Mesenchymal stem cell (in vitro differentiated cells and primary cell): Measurements from ENCODE around the gene UTF1.
A peak's percentile ranks its signal among the peaks of the same experiment; 100 is the strongest.

Experiments used
- DNase-seq: peaks from one replicate; pipeline ENCODE4 v3.0.0-alpha.2; 2013
- H2AFZ ChIP-seq: one replicate; pipeline ENCODE4 v1.6.1; 2013; ENCODE audit warnings: low read depth, mild to moderate bottlenecking, control low read depth, inconsistent platforms, low read length, moderate library complexity
- H2AK5ac ChIP-seq: 2 replicates; pipeline ENCODE4 v1.6.1; 2013; ENCODE audit warnings: low read length, moderate library complexity, mild to moderate bottlenecking, inconsistent platforms; ENCODE audit not compliant: severe bottlenecking
- H2BK120ac ChIP-seq: one replicate; pipeline ENCODE4 v1.6.1; 2013; ENCODE audit warnings: low read depth, mild to moderate bottlenecking, inconsistent platforms, low read length, moderate library complexity
- H2BK12ac ChIP-seq, 2 experiments: one replicate each; pipeline ENCODE4 v1.6.1; 2013; ENCODE audit warnings: inconsistent platforms in 2 of 2, low read length in 2 of 2, mild to moderate bottlenecking in 2 of 2, moderate library complexity in 2 of 2, control low read depth in 1 of 2
- H2BK15ac ChIP-seq: one replicate; pipeline ENCODE4 v1.6.1; 2013; ENCODE audit warnings: mild to moderate bottlenecking, low read depth, inconsistent platforms; ENCODE audit not compliant: poor library complexity, severe bottlenecking
- H2BK5ac ChIP-seq: 2 replicates; pipeline ENCODE4 v1.6.1; 2013; ENCODE audit warnings: low read depth, mild to moderate bottlenecking, low read length, control low read depth, inconsistent platforms; ENCODE audit not compliant: poor library complexity, severe bottlenecking
- H3K14ac ChIP-seq, 2 experiments: one replicate each; pipeline ENCODE4 v1.6.1; 2013; ENCODE audit warnings: inconsistent platforms in 2 of 2, low read length in 2 of 2, control low read depth in 1 of 2, mild to moderate bottlenecking in 1 of 2, moderate library complexity in 1 of 2
- H3K18ac ChIP-seq, 2 experiments: one replicate each; pipeline ENCODE4 v1.6.1; 2013; ENCODE audit warnings: inconsistent platforms in 2 of 2, low read length in 2 of 2, control low read depth in 1 of 2, low read depth in 1 of 2, mild to moderate bottlenecking in 1 of 2
- H3K23ac ChIP-seq, 2 experiments: one replicate each; pipeline ENCODE4 v1.6.1; 2013; ENCODE audit warnings: inconsistent platforms in 2 of 2, low read length in 2 of 2, mild to moderate bottlenecking in 2 of 2, moderate library complexity in 2 of 2, control low read depth in 1 of 2
- H3K27ac ChIP-seq: 2 replicates; pipeline ENCODE4 v1.5.1; 2013; ENCODE audit warnings: mild to moderate bottlenecking, moderate library complexity, low read length, control low read depth, inconsistent platforms; ENCODE audit not compliant: poor library complexity, severe bottlenecking
- H3K27me3 ChIP-seq, 2 experiments: 2 replicates each; pipeline versions ENCODE4 v1.6.1 to v1.7.0; 2013; ENCODE audit warnings: low read length in 2 of 2, mild to moderate bottlenecking in 2 of 2, moderate library complexity in 2 of 2, control low read depth in 1 of 2, inconsistent platforms in 1 of 2; ENCODE audit not compliant: control insufficient read depth in 1 of 2, insufficient read depth in 1 of 2
- H3K36me3 ChIP-seq, 2 experiments: 2 replicates each; pipeline versions ENCODE4 v1.6.1 to v1.7.0; 2013; ENCODE audit warnings: low read length in 2 of 2, control low read depth in 1 of 2, inconsistent platforms in 1 of 2, low read depth in 1 of 2, mild to moderate bottlenecking in 1 of 2; ENCODE audit not compliant: insufficient read depth in 2 of 2, control insufficient read depth in 1 of 2
- H3K4ac ChIP-seq, 2 experiments: one replicate each; pipeline ENCODE4 v1.6.1; 2013; ENCODE audit warnings: inconsistent platforms in 2 of 2, low read length in 2 of 2, mild to moderate bottlenecking in 2 of 2, moderate library complexity in 2 of 2, control low read depth in 1 of 2, low read depth in 1 of 2
- H3K4me1 ChIP-seq: 2 replicates; pipeline ENCODE4 v1.6.1; 2013; ENCODE audit warnings: low read depth, low read length, control low read depth; ENCODE audit not compliant: control insufficient read depth, insufficient read depth
- H3K4me2 ChIP-seq: 2 replicates; pipeline ENCODE4 v1.6.1; 2013; ENCODE audit warnings: low read length, mild to moderate bottlenecking, inconsistent platforms; ENCODE audit not compliant: poor library complexity, severe bottlenecking
- H3K4me3 ChIP-seq, 2 experiments: 2 replicates each; pipeline versions ENCODE4 v1.5.1 to v1.7.0; 2013; ENCODE audit warnings: low read length in 2 of 2, mild to moderate bottlenecking in 2 of 2, control low read depth in 1 of 2, low read depth in 1 of 2; ENCODE audit not compliant: insufficient read depth in 1 of 2
- H3K79me1 ChIP-seq: replicated peaks from 2 replicates; pipeline ENCODE4 v1.6.1; 2013; ENCODE audit warnings: mild to moderate bottlenecking, control low read depth, low read length, inconsistent platforms; ENCODE audit not compliant: poor library complexity, severe bottlenecking
- H3K9ac ChIP-seq: 2 replicates; pipeline ENCODE4 v1.7.0; 2013; ENCODE audit warnings: mild to moderate bottlenecking, low read length, moderate library complexity
- H3K9me3 ChIP-seq: 2 replicates; pipeline ENCODE4 v1.7.0; 2013; ENCODE audit warnings: mild to moderate bottlenecking, low read length; ENCODE audit not compliant: control insufficient read depth
- H4K8ac ChIP-seq: one replicate; pipeline ENCODE4 v1.6.1; 2013; ENCODE audit warnings: inconsistent platforms, mild to moderate bottlenecking, low read length, moderate library complexity
- H4K91ac ChIP-seq: one replicate; pipeline ENCODE4 v1.6.1; 2013; ENCODE audit warnings: mild to moderate bottlenecking, low read length, inconsistent platforms
- WGBS: methylation state at CpG from one replicate; pipeline ENCODE4 v1.1.7; 2013; ENCODE audit warnings: mixed read lengths; 5-methylcytosine and 5-hydroxymethylcytosine counted together

Gene UTF1

GRCh38 chr10:133276435-133277201 lies 46.6 kb downstream of the UTF1 start, which contains the start of gene ADAM8:
TSS of gene ADAM8 (minus strand) at chr10:133276868. CDS start at chr10:133276817, 51 bp downstream.
- H2BK15ac ChIP-seq = peak within 1 kb of the TSS; percentile 26
- no peak within 1 kb of the TSS for H2BK120ac ChIP-seq
- no peak within 1 kb of the TSS for H2BK12ac ChIP-seq
- no peak within 1 kb of the TSS for H3K14ac ChIP-seq
- H3K23ac ChIP-seq = no peak within 1 kb of the TSS
- no peak within 1 kb of the TSS for H2BK5ac ChIP-seq
- no peak within 1 kb of the TSS for H3K4ac ChIP-seq
- no peak within 1 kb of the TSS for H3K27ac ChIP-seq
- 17% methylated on average over 50 of the region's 63 CpGs for WGBS
- peak within 1 kb of the TSS; percentile 15 to 18 for H3K4me3 ChIP-seq
- H2AFZ ChIP-seq = no peak within 1 kb of the TSS
- H3K27me3 ChIP-seq = peaks cover 0 to 26% of the 10 kb centered on the region in 2 experiments
- peaks cover 53% of the 10 kb centered on the region for H3K4me1 ChIP-seq
- H3K79me1 ChIP-seq = peaks cover 4% of the 10 kb centered on the region
- H3K18ac ChIP-seq = no peak within 1 kb of the TSS
- no peaks in the 10 kb centered on the region for H3K9me3 ChIP-seq
- H3K36me3 ChIP-seq = peaks cover 30 to 54% of the 10 kb centered on the region in 2 experiments
- peak within 1 kb of the TSS; percentile 46 for H4K91ac ChIP-seq
- H2AK5ac ChIP-seq = no peak within 1 kb of the TSS
- H4K8ac ChIP-seq = peak within 1 kb of the TSS; percentile 33
- peak within 1 kb of the TSS; percentile 62 for H3K4me2 ChIP-seq
- DNase-seq = peak; percentile 8
- H3K9ac ChIP-seq = no peak within 1 kb of the TSS

- H3K14ac ChIP-seq = no peak overlapping the region
- no peak overlapping the region for H2BK12ac ChIP-seq
- H2AK5ac ChIP-seq = no peak overlapping the region
- H3K36me3 ChIP-seq = peaks cover 38 to 56% of the 10 kb centered on the region in 2 experiments
- H3K4me2 ChIP-seq = no peak overlapping the region
- DNase-seq = no peak
- peak overlapping the region; percentile 46 for H4K91ac ChIP-seq
- peaks cover 4% of the 10 kb centered on the region for H3K79me1 ChIP-seq
- 82% methylated on average over 25 of the region's 25 CpGs for WGBS
- no peak overlapping the region for H3K9ac ChIP-seq
- H3K4me3 ChIP-seq = no peak overlapping the region
- H2BK15ac ChIP-seq = no peak overlapping the region
- H2AFZ ChIP-seq = no peak overlapping the region
- no peak overlapping the region for H2BK120ac ChIP-seq
- no peak overlapping the region for H3K18ac ChIP-seq
- H4K8ac ChIP-seq = peak overlapping the region; percentile 33
- H3K27ac ChIP-seq = no peak overlapping the region
- no peak overlapping the region for H3K23ac ChIP-seq
- H3K27me3 ChIP-seq = peaks cover 0 to 26% of the 10 kb centered on the region in 2 experiments
- no peak overlapping the region for H2BK5ac ChIP-seq
- H3K4me1 ChIP-seq = peaks cover 53% of the 10 kb centered on the region
- no peak overlapping the region for H3K4ac ChIP-seq
- H3K9me3 ChIP-seq = no peaks in the 10 kb centered on the region
Observed at GRCh38 chr10:133277277-133277992, 47.4 kb downstream of the UTF1 start.

- H3K9ac ChIP-seq = no peak overlapping the region
- DNase-seq = no peak
- no peak overlapping the region for H2AFZ ChIP-seq
- peaks cover 0 to 26% of the 10 kb centered on the region in 2 experiments for H3K27me3 ChIP-seq
- peaks cover 4% of the 10 kb centered on the region for H3K79me1 ChIP-seq
- H2BK15ac ChIP-seq = no peak overlapping the region
- no peak overlapping the region for H2BK120ac ChIP-seq
- no peak overlapping the region for H3K23ac ChIP-seq
- no peaks in the 10 kb centered on the region for H3K9me3 ChIP-seq
- no peak overlapping the region for H3K4me3 ChIP-seq
- WGBS = 76% methylated on average over 12 of the region's 12 CpGs
- peaks cover 53% of the 10 kb centered on the region for H3K4me1 ChIP-seq
- no peak overlapping the region for H4K91ac ChIP-seq
- peak overlapping the region in 1 of 2 experiments; percentile 41 for H3K4ac ChIP-seq
- no peak overlapping the region for H2AK5ac ChIP-seq
- H2BK5ac ChIP-seq = no peak overlapping the region
- peaks cover 45 to 56% of the 10 kb centered on the region in 2 experiments for H3K36me3 ChIP-seq
- H3K14ac ChIP-seq = peak overlapping the region in 1 of 2 experiments; percentile 26
- H2BK12ac ChIP-seq = peak overlapping the region in 1 of 2 experiments; percentile 68
- H3K18ac ChIP-seq = peak overlapping the region in 1 of 2 experiments; percentile 6
- no peak overlapping the region for H4K8ac ChIP-seq
- H3K4me2 ChIP-seq = peak overlapping the region; percentile 7
- peak overlapping the region; percentile 36 for H3K27ac ChIP-seq
Observed at GRCh38 chr10:133277993-133278576, 48.1 kb downstream of the UTF1 start.
